Measurements from ENCODE around the gene SSX2B.
"Not testable (repeated sequence)": the region's sequence is repeated elsewhere in the genome, so short reads cannot be mapped to it uniquely, and the experiment has no call there.

Gene SSX2B, protein sequence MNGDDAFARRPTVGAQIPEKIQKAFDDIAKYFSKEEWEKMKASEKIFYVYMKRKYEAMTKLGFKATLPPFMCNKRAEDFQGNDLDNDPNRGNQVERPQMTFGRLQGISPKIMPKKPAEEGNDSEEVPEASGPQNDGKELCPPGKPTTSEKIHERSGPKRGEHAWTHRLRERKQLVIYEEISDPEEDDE

DNA sequence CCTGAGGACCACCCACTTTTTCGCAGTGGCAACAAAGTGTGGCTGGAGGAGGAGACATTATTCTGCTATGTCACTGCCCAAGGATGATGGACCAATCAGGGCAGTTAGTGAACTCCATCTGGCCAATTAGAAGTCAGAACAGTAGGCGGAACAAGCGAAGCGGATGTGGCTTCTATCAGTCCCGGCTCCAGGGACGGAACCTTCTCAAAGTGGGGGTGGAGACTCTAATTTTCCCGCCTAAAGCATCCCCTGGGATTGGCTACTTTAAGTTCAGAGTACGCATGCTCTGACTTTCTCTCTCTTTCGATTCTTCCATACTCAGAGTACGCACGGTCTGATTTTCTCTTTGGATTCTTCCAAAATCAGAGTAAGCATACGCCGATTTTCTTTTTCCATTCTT, at the start of gene SSX2B:
Gene SSX2B (plus strand): TSS at position 301 of the 400 bp plus-strand sequence. CDS start 1,429 bp downstream, outside the sequence.
- DNase-seq: not testable (repeated sequence)

DNA sequence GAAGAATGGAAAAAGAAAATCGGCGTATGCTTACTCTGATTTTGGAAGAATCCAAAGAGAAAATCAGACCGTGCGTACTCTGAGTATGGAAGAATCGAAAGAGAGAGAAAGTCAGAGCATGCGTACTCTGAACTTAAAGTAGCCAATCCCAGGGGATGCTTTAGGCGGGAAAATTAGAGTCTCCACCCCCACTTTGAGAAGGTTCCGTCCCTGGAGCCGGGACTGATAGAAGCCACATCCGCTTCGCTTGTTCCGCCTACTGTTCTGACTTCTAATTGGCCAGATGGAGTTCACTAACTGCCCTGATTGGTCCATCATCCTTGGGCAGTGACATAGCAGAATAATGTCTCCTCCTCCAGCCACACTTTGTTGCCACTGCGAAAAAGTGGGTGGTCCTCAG, 44.0 kb upstream of the SSX2B start, which contains the start of gene SSX2:
Gene SSX2 (minus strand): TSS at position 101 of the 400 bp plus-strand sequence. CDS start 1,429 bp downstream, outside the sequence.
- not testable (repeated sequence) for DNase-seq

DNA sequence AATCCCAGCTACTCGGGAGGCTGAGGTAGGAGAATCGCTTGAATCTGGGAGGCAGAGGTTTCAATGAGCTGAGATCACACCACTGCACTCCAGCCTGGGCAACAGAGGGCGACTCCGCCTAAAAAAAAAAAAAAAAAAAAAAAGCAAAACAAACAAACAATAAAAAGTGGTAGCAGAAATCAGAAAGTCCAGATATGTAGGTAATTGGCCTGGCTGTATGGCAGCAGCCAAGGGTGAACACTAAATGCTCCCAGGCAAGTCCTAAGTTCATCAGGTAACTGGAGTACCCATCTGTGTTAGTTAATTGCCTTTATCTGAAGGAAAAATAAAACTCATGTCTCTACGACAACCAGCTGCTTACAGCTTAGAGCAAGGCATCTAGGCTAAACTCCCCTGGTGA, 14.9 kb downstream of the SSX2B start:
- not testable (repeated sequence) for DNase-seq

DNA sequence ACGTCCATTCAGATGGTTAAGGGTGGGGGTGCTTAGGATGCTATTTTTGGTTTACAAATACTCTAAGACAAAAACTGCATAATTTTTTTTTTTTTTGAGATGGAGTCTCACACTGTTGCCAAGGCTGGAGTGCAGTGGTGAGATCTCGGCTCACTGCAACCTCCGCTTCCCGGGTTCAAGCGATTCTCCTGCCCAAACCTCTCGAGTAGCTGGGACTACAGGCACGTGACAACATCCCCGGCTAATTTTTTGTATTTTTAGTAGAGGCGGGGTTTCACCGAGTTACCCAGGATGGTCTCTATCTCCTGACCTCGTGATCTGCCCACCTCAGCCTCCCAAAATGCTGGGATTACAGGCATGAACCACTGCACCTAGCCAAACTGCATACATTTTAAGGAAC, 22.5 kb downstream of the SSX2B start:
- not testable (repeated sequence) for DNase-seq

DNA sequence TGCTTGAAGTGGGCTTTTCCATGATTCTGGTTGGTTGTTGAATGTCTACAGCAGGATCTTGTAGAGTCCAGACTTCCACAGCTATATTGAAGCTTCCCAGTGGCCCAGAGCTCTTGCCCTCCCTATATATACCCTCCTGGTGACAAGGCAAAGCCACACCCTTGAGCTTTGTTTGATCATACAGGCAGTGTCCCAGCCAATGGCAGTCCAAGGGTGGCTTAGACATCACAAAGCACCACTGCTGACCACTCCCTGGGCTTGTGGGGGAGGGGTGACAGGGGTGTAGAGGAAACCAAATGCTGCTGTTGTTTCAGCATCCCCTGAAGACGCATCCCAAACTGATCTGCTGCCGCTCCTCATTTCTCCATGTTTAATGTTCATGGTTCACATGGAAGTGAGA, 46.3 kb downstream of the SSX2B start, which contains the start of gene SPANXN5:
Gene SPANXN5 (minus strand): TSS at position 101 of the 400 bp plus-strand sequence. CDS start 79 bp downstream, at position 22.
- not testable (repeated sequence) for DNase-seq

DNA sequence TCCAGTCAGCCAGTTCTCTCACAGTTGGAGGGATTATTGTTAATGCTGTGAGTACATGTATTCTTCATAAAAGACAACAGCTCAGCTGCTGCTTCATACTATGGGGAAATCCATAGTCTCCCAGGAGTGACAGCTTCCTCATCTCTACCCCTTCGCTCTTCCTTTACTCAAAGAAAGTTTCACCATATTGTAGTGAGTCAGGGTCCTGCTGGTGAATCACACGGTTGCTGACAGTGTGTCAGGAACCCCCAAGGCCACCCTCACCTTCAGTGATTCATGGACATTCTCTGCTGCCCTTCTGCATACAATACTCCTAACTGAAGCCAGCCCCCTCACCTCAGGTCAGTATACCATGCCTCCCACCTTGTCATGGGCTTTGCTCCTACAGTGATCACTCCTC, 53.8 kb downstream of the SSX2B start:
- DNase-seq: not testable (repeated sequence)

Measured in activated T-cell treated with anti-CD3 and anti-CD28 coated beads for 4 hours (primary cell).